HCT116 (cell line): Measurements from ENCODE around the gene RBPMS2. TPM values are rescaled to one million over a fixed set of nuclear protein-coding genes. Genes with fewer than 3 reads are reported as not detected.

Source experiments
- ATAC-seq: fragments of 200-7000 bp; cut with Tn5 transposase; 2 replicates; pipeline ENCODE4 v1.9.1; 2020; ENCODE audit warnings: mild to moderate bottlenecking, moderate library complexity
- BruUV-seq: library from RNA; stranded (reverse); fragments of 400-500 nt; replicated peaks from 2 replicates; lab custom pipeline; 2021; lab: Mats Ljungman, UMichigan
- CTCF ChIA-PET: fragments of 300-600 bp; sonication (Branson Sonifier 250); formaldehyde crosslinking; loops from one replicate; lab custom pipeline; 2021; ENCODE audit warnings: antibody characterized with exemption; lab: Charles Lee
- POLR2A ChIA-PET: fragments of 300-600, 350-600 bp; sonication (Branson Sonifier 250); formaldehyde crosslinking; loops from one replicate; lab custom pipeline; 2021; ENCODE audit warnings: antibody characterized with exemption; lab: Charles Lee
- RAD21 ChIA-PET, 2 experiments: fragments of 300-600 bp; sonication (Branson Sonifier 250); formaldehyde crosslinking; loops; one replicate each; lab custom pipeline; 2023; ENCODE audit warnings: low total read pairs in 2 of 2; ENCODE audit not compliant: uncharacterized antibody in 2 of 2, unreplicated experiment in 2 of 2, low non-redundant PET in 1 of 2; lab: Charles Lee
- DNase-seq: peaks from one replicate; pipeline ENCODE4 v3.0.0-alpha.2; 2010; ENCODE audit warnings: low read depth, low spot score
- H2AFZ ChIP-seq: fragments of 200-600 bp; shearing (Covaris generic), sonication (generic); 2 replicates; pipeline ENCODE4 v1.6.1; 2017; ENCODE audit warnings: low read depth, mixed run types, mixed read lengths, antibody characterized with exemption, low read length; ENCODE audit not compliant: poor library complexity, severe bottlenecking
- H3K27ac ChIP-seq: 2 replicates; pipeline ENCODE4 v1.5.1; 2012; ENCODE audit warnings: low read depth, low read length
- H3K27me3 ChIP-seq: fragments of 200-600 bp; sonication (generic); 2 replicates; pipeline ENCODE4 v1.6.1; 2016; ENCODE audit warnings: mixed run types, low read length, mixed read lengths; ENCODE audit not compliant: insufficient read depth
- H3K36me3 ChIP-seq, 2 experiments: fragments of 200-500 bp in 1 of 2; fragments of 200-600 bp in 1 of 2; sonication (Bioruptor generic) in 1 of 2; sonication (generic) in 1 of 2; 2 replicates each; pipeline versions ENCODE4 v1.5.1 to v1.6.1; 2014 to 2016; ENCODE audit warnings: low read length in 2 of 2, inconsistent platforms in 1 of 2, mixed read lengths in 1 of 2, mixed run types in 1 of 2; ENCODE audit not compliant: insufficient read depth in 2 of 2, control insufficient read depth in 1 of 2
- H3K4me1 ChIP-seq, 2 experiments: fragments of 200-600 bp in 1 of 2; sonication (generic) in 1 of 2; 2 replicates each; pipeline versions ENCODE4 v1.5.1 to v1.6.1; 2012 to 2017; ENCODE audit warnings: low read length in 2 of 2, inconsistent platforms in 1 of 2, mild to moderate bottlenecking in 1 of 2, mixed read lengths in 1 of 2, mixed run types in 1 of 2, moderate library complexity in 1 of 2; ENCODE audit not compliant: insufficient read depth in 2 of 2, control insufficient read depth in 1 of 2
- H3K4me2 ChIP-seq: fragments of 200-600 bp; sonication (generic); 2 replicates; pipeline ENCODE4 v1.6.1; 2017; ENCODE audit warnings: mixed run types, low read length, mixed read lengths
- H3K4me3 ChIP-seq, 2 experiments: fragments of 200-600 bp in 1 of 2; sonication (generic) in 1 of 2; replicated peaks in 1 of 2; 2 replicates each; pipeline ENCODE4 v1.5.1; 2011 to 2016; ENCODE audit warnings: low read length in 2 of 2, control low read depth in 1 of 2, low read depth in 1 of 2, mild to moderate bottlenecking in 1 of 2, mixed read lengths in 1 of 2, mixed run types in 1 of 2
- H3K79me2 ChIP-seq: fragments of 200-600 bp; sonication (generic); 2 replicates; pipeline ENCODE4 v1.6.1; 2017; ENCODE audit warnings: mild to moderate bottlenecking, mixed run types, low read length, moderate library complexity, mixed read lengths; ENCODE audit not compliant: insufficient read depth
- H3K9ac ChIP-seq: fragments of 200-600 bp; sonication (generic); 2 replicates; pipeline ENCODE4 v1.6.1; 2016; ENCODE audit warnings: low read length, mixed read lengths
- H3K9me2 ChIP-seq: fragments of 200-600 bp; sonication (generic), shearing (Covaris generic); 2 replicates; pipeline ENCODE4 v1.6.1; 2017; ENCODE audit warnings: mixed run types, mild to moderate bottlenecking, moderate library complexity; ENCODE audit not compliant: insufficient read depth
- H3K9me3 ChIP-seq, 2 experiments: fragments of 200-500 bp in 1 of 2; fragments of 200-600 bp in 1 of 2; sonication (Bioruptor generic) in 1 of 2; sonication (generic) in 1 of 2; 2 replicates each; pipeline ENCODE4 v1.6.1; 2014 to 2017; ENCODE audit warnings: low read length in 2 of 2, mixed read lengths in 2 of 2, inconsistent platforms in 1 of 2, low read depth in 1 of 2, mild to moderate bottlenecking in 1 of 2, mixed run types in 1 of 2, moderate library complexity in 1 of 2; ENCODE audit not compliant: control insufficient read depth in 1 of 2, insufficient read depth in 1 of 2
- H4K20me1 ChIP-seq: fragments of 200-600 bp; sonication (generic), shearing (Covaris generic); 2 replicates; pipeline ENCODE4 v1.6.1; 2017; ENCODE audit warnings: mixed run types, mild to moderate bottlenecking, moderate library complexity; ENCODE audit not compliant: insufficient read depth
- CBX3 ChIP-seq: IDR thresholded peaks from 2 replicates; pipeline ENCODE4 v1.6.1; 2012; ENCODE audit warnings: low read depth
- EGR1 ChIP-seq: IDR thresholded peaks from 2 replicates; pipeline ENCODE4 v1.6.1; 2012; ENCODE audit warnings: low read depth
- JUND ChIP-seq: IDR thresholded peaks from 2 replicates; pipeline ENCODE4 v1.6.1; 2012
- MAX ChIP-seq: IDR thresholded peaks from 2 replicates; pipeline ENCODE4 v1.6.1; 2012
- POLR2A ChIP-seq: IDR thresholded peaks from 2 replicates; pipeline ENCODE4 v1.7.0; 2011; ENCODE audit warnings: borderline replicate concordance; ENCODE audit not compliant: insufficient read depth, insufficient read length; ENCODE audit errors: extremely low read depth
- POLR2AphosphoS5 ChIP-seq: IDR thresholded peaks from 2 replicates; pipeline ENCODE4 v1.6.1; 2011; ENCODE audit warnings: mild to moderate bottlenecking, low read depth, low read length, moderate library complexity
- RAD21 ChIP-seq: IDR thresholded peaks from 2 replicates; pipeline ENCODE4 v1.6.1; 2012; ENCODE audit warnings: low read depth, mild to moderate bottlenecking
- SP1 ChIP-seq: IDR thresholded peaks from 2 replicates; pipeline ENCODE4 v1.6.1; 2012; ENCODE audit warnings: low read depth
- SRF ChIP-seq: IDR thresholded peaks from 2 replicates; pipeline ENCODE4 v1.6.1; 2012; ENCODE audit warnings: low read depth
- YY1 ChIP-seq: IDR thresholded peaks from 2 replicates; pipeline ENCODE4 v1.6.1; 2011; ENCODE audit warnings: low read length, low read depth, moderate library complexity, mild to moderate bottlenecking; ENCODE audit not compliant: insufficient replicate concordance; ENCODE audit errors: extremely low read depth
- ZBTB33 ChIP-seq: IDR thresholded peaks from 2 replicates; pipeline ENCODE4 v1.6.1; 2011; ENCODE audit warnings: mild to moderate bottlenecking, low read length, moderate library complexity; ENCODE audit not compliant: insufficient replicate concordance; ENCODE audit errors: extremely low read depth
- ZFX ChIP-seq: fragments of 450-650 bp; IDR thresholded peaks from 2 replicates; pipeline ENCODE4 v1.6.1; 2017
- ZNF274 ChIP-seq: fragments of 200-500 bp; sonication (Bioruptor generic); IDR thresholded peaks from 2 replicates; pipeline ENCODE4 v1.6.1; 2014; ENCODE audit warnings: mild to moderate bottlenecking, low read depth, low read length, inconsistent platforms
- intact Hi-C: fragments of 100-400 bp; cut with micrococcal nuclease; formaldehyde crosslinking; loops from 2 replicates; pipeline ENCODE4 v1.10.0; 2022
- total RNA-seq: library from RNA; stranded (reverse); gene quantifications from one replicate; pipeline ENCODE4 v1.2.1, GENCODE V29; 2021; ENCODE audit not compliant: unreplicated experiment
- TF ChIP-seq, protein P1 (sequence below): IDR thresholded peaks from 2 replicates; pipeline ENCODE4 v1.6.1; 2012
- TF ChIP-seq, protein P2 (sequence below), 3 experiments: fragments of 200-600 bp in 1 of 3; sonication (generic) in 1 of 3; IDR thresholded peaks in 2 of 3; conservative IDR thresholded peaks in 1 of 3; 2 replicates each; pipeline ENCODE4 v1.5.1; 2012 to 2017; ENCODE audit warnings: low read depth in 2 of 3, low read length in 2 of 3, antibody characterized with exemption in 1 of 3, borderline replicate concordance in 1 of 3, control low read depth in 1 of 3, mild to moderate bottlenecking in 1 of 3, mixed read lengths in 1 of 3, mixed run types in 1 of 3, moderate library complexity in 1 of 3; ENCODE audit not compliant: insufficient read depth in 1 of 3

The RBPMS2 gene
- total RNA-seq, 1 experiment from 2014 or later, result 11.6 TPM

DNA sequence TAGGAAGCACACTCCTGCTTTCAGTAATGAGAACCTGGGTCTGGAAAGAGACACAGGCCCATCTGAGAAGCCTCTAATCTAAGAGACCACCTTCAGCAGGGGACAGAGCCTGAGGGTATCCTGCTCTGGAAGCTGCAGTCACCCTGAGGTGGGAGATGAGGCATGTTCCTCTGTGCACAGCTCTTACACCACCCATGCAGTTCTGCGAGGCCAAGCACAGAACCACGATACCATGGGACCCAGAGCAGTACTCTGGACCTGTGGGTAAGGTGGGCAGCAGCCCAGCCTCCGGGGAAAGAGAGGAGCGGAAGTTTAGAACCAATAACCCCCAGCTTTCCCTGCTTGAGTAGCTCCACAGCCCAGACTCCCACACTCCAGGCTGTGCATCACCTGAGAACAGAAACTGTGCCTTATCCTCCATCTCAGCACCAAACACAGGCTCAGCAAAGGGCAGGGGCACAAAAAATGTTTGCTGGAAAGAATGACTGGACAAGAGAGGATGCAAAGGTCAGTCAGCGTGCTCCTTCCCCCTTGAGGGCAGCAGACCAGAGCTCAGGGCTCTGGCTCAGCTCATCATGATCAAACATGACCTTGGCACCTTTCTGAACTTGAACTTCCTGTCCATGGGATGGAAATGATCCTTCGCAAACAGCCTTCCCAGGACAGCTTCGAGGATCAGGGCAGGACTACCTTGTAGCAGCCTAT is 43.1 kb downstream of the RBPMS2 start (continued):
- TF ChIP-seq POLR2AphosphoS5, result no peak

DNA sequence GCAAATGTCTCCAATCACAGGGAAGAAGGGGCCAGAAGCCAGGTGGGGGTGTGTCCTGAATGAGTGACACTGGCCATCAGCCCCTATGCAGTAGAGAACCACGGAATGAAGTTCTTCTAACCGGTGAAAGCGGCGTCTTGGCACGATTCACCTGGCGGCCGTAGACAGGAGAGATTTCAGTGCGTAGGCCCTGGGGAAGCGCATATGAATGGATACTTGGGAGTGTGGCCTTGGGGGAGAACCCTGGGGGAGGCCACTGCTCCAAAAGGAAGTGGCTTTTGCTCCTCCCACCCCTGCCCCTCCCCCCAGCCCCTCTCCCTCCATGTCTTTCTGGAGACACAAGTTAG is 43.6 kb downstream of the RBPMS2 start:
- H3K4me2 ChIP-seq, result no peak overlapping the region
- no peaks in the 10 kb centered on the region for H4K20me1 ChIP-seq
- DNase-seq (no peak), ATAC-seq (no peak)
- ChIA-PET CTCF (interaction anchor here (1.0 to 6.2 kb wide), 4 partner anchors 73 to 180 kb away, joined by 3 to 73 read pairs (median 4); partner anchors contain the start of gene ANKDD1A), RAD21 (interaction anchor here (1.0 to 1.8 kb wide), 3 partner anchors 77 to 79 kb away, joined by 3 to 7 read pairs (median 4); no protein-coding TSS in a partner anchor), POLR2A (no interaction called here)
- H3K9ac ChIP-seq, result no peak overlapping the region
- BruUV-seq, result no TSS peak
- H3K36me3 ChIP-seq, result no peaks in the 10 kb centered on the region
- no peaks in the 10 kb centered on the region for H3K9me3 ChIP-seq
- H3K27ac ChIP-seq, result no peak overlapping the region
- no peak overlapping the region for H2AFZ ChIP-seq
- peaks cover 0 to 4% of the 10 kb centered on the region in 2 experiments; a peak in 1 of 4 replicates for H3K4me1 ChIP-seq
- TF ChIP-seq SRF (no peak), CBX3 (no peak), MAX (no peak), JUND (no peak), ZFX (no peak), SP1 (no peak), ZBTB33 (no peak), EGR1 (no peak), YY1 (no peak), RAD21 (no peak), ZNF274 (no peak), POLR2A (no peak)
- TF ChIP-seq, protein P1, sequence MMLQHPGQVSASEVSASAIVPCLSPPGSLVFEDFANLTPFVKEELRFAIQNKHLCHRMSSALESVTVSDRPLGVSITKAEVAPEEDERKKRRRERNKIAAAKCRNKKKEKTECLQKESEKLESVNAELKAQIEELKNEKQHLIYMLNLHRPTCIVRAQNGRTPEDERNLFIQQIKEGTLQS, result no peak
- TF ChIP-seq, protein P2, sequence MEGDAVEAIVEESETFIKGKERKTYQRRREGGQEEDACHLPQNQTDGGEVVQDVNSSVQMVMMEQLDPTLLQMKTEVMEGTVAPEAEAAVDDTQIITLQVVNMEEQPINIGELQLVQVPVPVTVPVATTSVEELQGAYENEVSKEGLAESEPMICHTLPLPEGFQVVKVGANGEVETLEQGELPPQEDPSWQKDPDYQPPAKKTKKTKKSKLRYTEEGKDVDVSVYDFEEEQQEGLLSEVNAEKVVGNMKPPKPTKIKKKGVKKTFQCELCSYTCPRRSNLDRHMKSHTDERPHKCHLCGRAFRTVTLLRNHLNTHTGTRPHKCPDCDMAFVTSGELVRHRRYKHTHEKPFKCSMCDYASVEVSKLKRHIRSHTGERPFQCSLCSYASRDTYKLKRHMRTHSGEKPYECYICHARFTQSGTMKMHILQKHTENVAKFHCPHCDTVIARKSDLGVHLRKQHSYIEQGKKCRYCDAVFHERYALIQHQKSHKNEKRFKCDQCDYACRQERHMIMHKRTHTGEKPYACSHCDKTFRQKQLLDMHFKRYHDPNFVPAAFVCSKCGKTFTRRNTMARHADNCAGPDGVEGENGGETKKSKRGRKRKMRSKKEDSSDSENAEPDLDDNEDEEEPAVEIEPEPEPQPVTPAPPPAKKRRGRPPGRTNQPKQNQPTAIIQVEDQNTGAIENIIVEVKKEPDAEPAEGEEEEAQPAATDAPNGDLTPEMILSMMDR (IDR thresholded peaks at IDR 0.05 in 2 of 3, conservative IDR thresholded peaks at IDR 0.05 in 1 of 3; ENCODE audit: borderline replicate concordance in 1 of 3, insufficient read depth in 1 of 3, low read depth in 2 of 3, low read length in 2 of 3), result no peak
- H3K4me3 ChIP-seq, result no peak overlapping the region
- no peaks in the 10 kb centered on the region for H3K79me2 ChIP-seq
- no peaks in the 10 kb centered on the region for H3K9me2 ChIP-seq
- H3K27me3 ChIP-seq, result no peaks in the 10 kb centered on the region
- intact Hi-C loops, result loop anchor here (1.0 to 10.0 kb wide), 3 partner anchors 79 to 543 kb away; partner anchors contain the start of gene MTFMT
